Natural killer cell (primary cell): ENCODE data around the gene KISS1R. TPM values are rescaled to one million over a fixed set of nuclear protein-coding genes. Genes with fewer than 3 reads are reported as not detected.

ENCODE experiments used
- ATAC-seq, 3 donors: fragments of 150-1000 bp in 2 of 3; fragments of 200-7000 bp in 1 of 3; cut with Tn5 transposase; 1 replicate in 1 of 3; 2 replicates in 2 of 3; pipeline ENCODE4 v1.10.0; 2021; ENCODE audit warnings: mild to moderate bottlenecking in 2 of 3, moderate library complexity in 2 of 3
- DNase-seq, 2 donors: peaks; one replicate each; pipeline versions ENCODE4 v3.0.0 to v3.0.0-alpha.2; 2013 to 2021; ENCODE audit warnings: mixed read lengths in 1 of 2
- H3K27ac ChIP-seq: one replicate; pipeline ENCODE4 v1.5.1; 2013; ENCODE audit warnings: mild to moderate bottlenecking, low read length
- H3K27me3 ChIP-seq: one replicate; pipeline ENCODE4 v1.6.1; 2013; ENCODE audit warnings: low read length; ENCODE audit not compliant: control insufficient read depth, insufficient read depth
- H3K36me3 ChIP-seq: one replicate; pipeline ENCODE4 v1.6.1; 2013; ENCODE audit warnings: low read length; ENCODE audit not compliant: control insufficient read depth, insufficient read depth
- H3K4me1 ChIP-seq: one replicate; pipeline ENCODE4 v1.6.1; 2013; ENCODE audit warnings: low read length; ENCODE audit not compliant: control insufficient read depth, insufficient read depth
- H3K4me3 ChIP-seq: one replicate; pipeline ENCODE4 v1.5.1; 2013; ENCODE audit warnings: low read length
- H3K9me3 ChIP-seq: one replicate; pipeline ENCODE4 v1.6.1; 2013; ENCODE audit warnings: low read length; ENCODE audit not compliant: control insufficient read depth, insufficient read depth
- H3K27ac Mint-ChIP-seq, 2 donors: one replicate each; pipeline ENCODE4 v1.8.0; 2022; ENCODE audit warnings: mild to moderate bottlenecking in 2 of 2, mixed read lengths in 2 of 2, moderate library complexity in 1 of 2
- H3K27me3 Mint-ChIP-seq, 2 donors: one replicate each; pipeline ENCODE4 v1.8.0; 2022; ENCODE audit warnings: low read depth in 2 of 2, mixed read lengths in 2 of 2
- H3K36me3 Mint-ChIP-seq: one replicate; pipeline ENCODE4 v1.8.0; 2022; ENCODE audit warnings: mixed read lengths
- H3K4me1 Mint-ChIP-seq, 2 donors: one replicate each; pipeline ENCODE4 v1.8.0; 2022; ENCODE audit warnings: mixed read lengths in 2 of 2
- H3K4me3 Mint-ChIP-seq: one replicate; pipeline ENCODE4 v1.8.0; 2022; ENCODE audit warnings: mild to moderate bottlenecking, moderate library complexity, mixed read lengths
- H3K9me3 Mint-ChIP-seq, 2 donors: one replicate each; pipeline ENCODE4 v1.8.0; 2022; ENCODE audit warnings: mixed read lengths in 2 of 2
- CTCF ChIP-seq: fragments of 200-600 bp; IDR thresholded peaks from one replicate; pipeline ENCODE4 v1.8.0; 2022; ENCODE audit warnings: antibody characterized with exemption
- WGBS: methylation state at CpG from one replicate; pipeline ENCODE4 v1.1.7; 2013; ENCODE audit warnings: missing lambda C conversion rate; ENCODE audit not compliant: insufficient coverage; 5-methylcytosine and 5-hydroxymethylcytosine counted together
- intact Hi-C: fragments of 100-400 bp; cut with micrococcal nuclease; formaldehyde crosslinking; loops from one replicate; pipeline ENCODE4 v1.14.2; 2022
- total RNA-seq, 4 donors: library from RNA; stranded (reverse); fragments of 120-200 nt in 1 of 4; gene quantifications; one replicate each; pipeline versions ENCODE4 v1.2.3 to v1.2.4, GENCODE V29; 2013 to 2022

Gene KISS1R
- total RNA-seq, 3 donors from 2014 or later (not counting 1 experiment from before 2014, with no cell fraction given) = 0.31 TPM; not detected in 2

DNA sequence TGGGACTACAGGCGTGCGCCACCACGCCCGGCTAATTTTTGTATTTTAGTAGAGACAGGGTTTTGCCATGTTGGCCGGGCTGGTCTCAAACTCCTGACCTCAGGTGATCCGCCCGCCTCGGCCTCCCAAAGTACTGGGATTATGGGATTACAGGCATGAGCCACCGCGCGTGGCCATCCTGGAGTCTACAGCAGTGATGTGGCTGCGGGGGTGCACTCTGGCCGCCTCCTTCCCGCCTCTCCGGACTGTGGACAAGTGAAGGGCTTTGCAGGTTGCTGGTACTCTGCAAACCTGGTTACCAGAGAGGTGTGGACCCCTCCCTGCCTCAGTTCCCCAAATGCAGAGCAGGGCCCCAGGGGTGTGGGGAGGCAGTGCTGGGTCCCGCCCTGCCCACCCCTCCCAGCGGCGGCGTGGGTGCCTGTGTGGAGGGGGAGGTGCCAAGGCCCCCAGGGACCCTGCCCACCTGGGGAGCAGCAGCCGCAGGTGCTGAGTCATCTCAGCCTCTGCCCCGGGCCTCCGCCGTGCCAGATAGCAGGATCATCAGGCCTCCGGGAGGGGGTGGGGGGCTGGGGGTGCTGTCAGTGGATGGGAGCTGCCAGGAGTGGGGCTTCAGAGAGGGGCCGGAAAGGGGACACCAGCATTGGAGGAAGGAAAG, 31.8 kb downstream of the KISS1R start:
- no peak for ATAC-seq

GRCh38 chr19:950352-951066, 33.4 kb downstream of the KISS1R start:
- H3K4me3 Mint-ChIP-seq = no peak overlapping the region
- H3K27ac Mint-ChIP-seq = no peak overlapping the region
- intact Hi-C loops = no loop called here
- H3K9me3 ChIP-seq = no peaks in the 10 kb centered on the region
- H3K4me1 ChIP-seq = peaks cover 41% of the 10 kb centered on the region
- H3K27me3 Mint-ChIP-seq = no peaks in the 10 kb centered on the region
- H3K27me3 ChIP-seq = no peaks in the 10 kb centered on the region
- DNase-seq = no peak
- H3K4me1 Mint-ChIP-seq = peaks cover 0 to 11% of the 10 kb centered on the region in 2 donors
- no peak overlapping the region for H3K4me3 ChIP-seq
- no peak for ATAC-seq
- TF ChIP-seq CTCF = no peak
- no peaks in the 10 kb centered on the region for H3K36me3 Mint-ChIP-seq
- H3K36me3 ChIP-seq = no peaks in the 10 kb centered on the region
- H3K9me3 Mint-ChIP-seq = no peaks in the 10 kb centered on the region
- WGBS = 88% methylated on average over 15 of the region's 17 CpGs
- H3K27ac ChIP-seq = no peak overlapping the region

More for the DNA sequence above, 31.8 kb downstream of the KISS1R start:
- Histone ChIP-seq H3K4me1 (peaks cover 39% of the 10 kb centered on the region), H3K4me3 (no peak overlapping the region), H3K27me3 (no peaks in the 10 kb centered on the region), H3K36me3 (no peaks in the 10 kb centered on the region), H3K27ac (no peak overlapping the region), H3K9me3 (no peaks in the 10 kb centered on the region)
- H3K27me3 Mint-ChIP-seq = no peaks in the 10 kb centered on the region
- no peaks in the 10 kb centered on the region for H3K36me3 Mint-ChIP-seq
- DNase-seq = no peak
- H3K9me3 Mint-ChIP-seq = no peaks in the 10 kb centered on the region
- WGBS = 74% methylated on average over 25 of the region's 25 CpGs
- H3K27ac Mint-ChIP-seq = no peak overlapping the region
- TF ChIP-seq CTCF = no peak
- H3K4me1 Mint-ChIP-seq = peaks cover 0 to 11% of the 10 kb centered on the region in 2 donors
- intact Hi-C loops = no loop called here
- no peak overlapping the region for H3K4me3 Mint-ChIP-seq

DNA sequence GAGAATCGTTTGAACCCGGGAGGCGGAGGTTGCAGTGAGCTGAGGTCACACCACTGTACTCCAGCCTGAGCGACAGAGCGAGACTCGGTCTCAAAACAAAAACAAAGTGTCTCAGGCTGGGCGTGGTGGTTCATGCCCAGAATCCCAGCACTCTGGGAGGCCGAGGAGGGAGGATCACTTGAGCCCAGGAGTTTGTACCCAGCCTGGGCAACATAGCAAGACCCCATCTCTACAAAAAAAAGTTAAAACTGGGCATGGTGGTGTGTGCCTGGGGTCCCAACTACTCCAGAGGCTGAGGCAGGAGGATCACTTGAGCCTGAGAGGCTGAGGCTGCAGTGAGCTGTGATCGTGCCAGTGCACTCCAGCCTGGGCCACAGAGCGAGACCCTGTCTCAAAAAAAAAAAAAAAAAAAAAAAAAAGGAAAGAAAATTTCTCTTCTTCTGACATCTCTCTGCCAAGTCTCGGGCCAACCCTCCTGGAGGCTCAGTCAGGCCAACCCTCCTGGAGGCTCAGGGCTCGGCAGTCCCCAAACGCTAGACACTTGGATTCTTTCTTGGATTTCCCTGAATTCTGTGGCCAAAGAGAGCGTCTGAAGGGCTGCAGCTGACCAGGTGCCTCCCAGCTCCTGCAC, 35.0 kb downstream of the KISS1R start:
- H3K36me3 Mint-ChIP-seq = no peaks in the 10 kb centered on the region
- no peaks in the 10 kb centered on the region for H3K9me3 ChIP-seq
- no peak overlapping the region for H3K27ac ChIP-seq
- 81% methylated on average over 14 of the region's 14 CpGs for WGBS
- H3K27me3 ChIP-seq = no peaks in the 10 kb centered on the region
- no peak overlapping the region for H3K27ac Mint-ChIP-seq
- peaks cover 0 to 11% of the 10 kb centered on the region in 2 donors for H3K4me1 Mint-ChIP-seq
- H3K27me3 Mint-ChIP-seq = no peaks in the 10 kb centered on the region
- H3K4me3 Mint-ChIP-seq = peak overlapping the region; percentile 17
- no peak for TF ChIP-seq CTCF
- DNase-seq (no peak), ATAC-seq (no peak)
- peaks cover 39% of the 10 kb centered on the region for H3K4me1 ChIP-seq
- H3K9me3 Mint-ChIP-seq = no peaks in the 10 kb centered on the region
- no peaks in the 10 kb centered on the region for H3K36me3 ChIP-seq
- intact Hi-C loops = no loop called here
- H3K4me3 ChIP-seq = no peak overlapping the region
